ENCODE data around the gene RHD. TPM values are rescaled to one million over a fixed set of nuclear protein-coding genes. Genes with fewer than 3 reads are reported as not detected.
"Not testable (repeated sequence)": the region's sequence is repeated elsewhere in the genome, so short reads cannot be mapped to it uniquely, and the experiment has no call there.

RHD gene
- total RNA-seq, 3 donors from 2014 or later, result not detected

DNA sequence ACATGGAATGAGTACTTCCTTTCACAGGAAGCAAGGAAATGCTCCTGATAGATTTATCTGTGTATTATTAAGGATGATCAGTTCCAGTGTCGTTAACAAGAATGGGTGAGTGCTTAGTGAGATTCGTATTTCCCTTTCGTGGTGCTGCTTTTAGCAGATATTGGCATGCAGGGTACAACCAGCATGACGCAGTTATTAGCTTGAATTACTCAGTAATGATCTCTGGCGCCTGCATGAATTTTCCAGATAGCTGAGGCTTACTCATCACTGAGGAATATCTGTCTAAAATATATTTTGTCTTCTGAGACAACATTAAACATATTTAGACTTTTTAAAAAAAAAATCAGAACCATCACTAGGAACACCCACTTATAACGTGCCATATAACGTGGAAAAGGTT, 99.4 kb downstream of the RHD start:
- H3K4me3 Mint-ChIP-seq; ATAC-seq; H3K4me1 Mint-ChIP-seq (ENCODE audit: low read depth); H3K9me3 Mint-ChIP-seq; DNase-seq; H3K27me3 Mint-ChIP-seq (ENCODE audit: low read depth); H3K36me3 Mint-ChIP-seq (ENCODE audit: insufficient read depth): not testable (repeated sequence)

DNA sequence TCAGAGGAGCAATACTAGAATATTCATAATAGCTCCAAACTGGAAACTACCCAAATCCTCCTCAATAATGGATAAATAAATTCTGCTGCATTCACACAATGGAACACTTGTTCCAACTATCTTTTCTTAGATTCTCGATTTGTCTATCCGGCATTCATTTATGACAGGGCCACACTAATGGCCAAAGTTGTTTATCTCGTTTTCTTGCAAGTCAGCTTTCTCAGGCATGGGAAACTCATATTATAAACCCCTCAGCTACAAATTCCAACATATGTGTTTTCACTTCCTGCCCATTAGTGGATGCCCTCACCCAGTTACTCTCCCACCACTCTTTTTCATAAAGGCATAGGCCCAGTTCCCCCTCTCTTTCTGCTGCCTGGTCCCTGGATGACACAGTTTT, 106.1 kb downstream of the RHD start:
- H3K4me1 Mint-ChIP-seq (ENCODE audit: low read depth); DNase-seq; H3K27me3 Mint-ChIP-seq (ENCODE audit: low read depth); H3K4me3 Mint-ChIP-seq; H3K9me3 Mint-ChIP-seq; ATAC-seq; H3K36me3 Mint-ChIP-seq (ENCODE audit: insufficient read depth): not testable (repeated sequence)

Other genes with a start within 250 kb of the RHD start
- 10 to 100 TPM; 46.7 to 54.9 (median 52.2) TPM for gene SYF2, start 40.0 kb upstream of the RHD start, total RNA-seq
- gene RSRP1, start 25.1 kb upstream of the RHD start, total RNA-seq, result 10 to 100 TPM; 47.0 to 61.7 (median 53.4) TPM
- 10 to 100 TPM; 82.5 to 92.9 (median 90.5) TPM for gene TMEM50A, start 65.8 kb downstream of the RHD start, total RNA-seq
- gene RHCE, start 148.3 kb downstream of the RHD start, total RNA-seq, result under 1 TPM in 2 of 3 donors, not detected in 1; 0.15 to 0.26 TPM
- gene MACO1, start 158.4 kb downstream of the RHD start, total RNA-seq, result 10 to 100 TPM; 14.4 to 17.9 (median 16.4) TPM

All from activated T-cell treated with anti-CD3 and anti-CD28 coated beads, Interleukin-2, amount 50 U/mL, for 4 hours (primary cell).